ENCODE data around the gene CCDC34.

Gene CCDC34

DNA sequence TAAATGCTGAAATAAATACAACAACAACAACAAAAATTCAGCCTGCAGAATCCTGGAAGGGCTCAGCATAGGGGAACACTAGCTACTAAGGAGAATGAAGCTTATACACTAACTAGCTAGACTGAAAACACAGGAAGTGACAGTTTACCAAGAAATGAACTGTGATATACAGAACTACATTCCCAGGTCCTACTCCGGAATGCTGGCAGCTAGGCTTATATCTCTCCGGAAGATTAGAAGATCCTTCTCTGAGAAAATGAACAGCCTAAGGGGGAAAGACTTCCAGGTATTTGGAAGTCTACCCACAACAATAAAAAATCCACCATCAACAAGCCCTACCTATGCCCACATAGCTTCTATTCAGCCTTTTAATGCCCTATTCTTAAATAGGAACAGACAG lies 31.0 kb downstream of the CCDC34 start:
- no peak overlapping the region for H3K27ac ChIP-seq (ENCODE audit: low read depth, low read length, poor library complexity, severe bottlenecking)
- no peak overlapping the region for H3K4me3 ChIP-seq (ENCODE audit: low read depth, low read length, poor library complexity, severe bottlenecking)
- no peaks in the 10 kb centered on the region for H3K9me2 ChIP-seq (ENCODE audit: low read depth, low read length)
- no peaks in the 10 kb centered on the region for H3F3A ChIP-seq (ENCODE audit: insufficient read depth, low read length)
- H3K9me3 ChIP-seq (ENCODE audit: low read length): no peaks in the 10 kb centered on the region
- H3K4me2 ChIP-seq (ENCODE audit: low read length): no peak overlapping the region
- H3K9ac ChIP-seq (ENCODE audit: low read length): no peak overlapping the region
- no peaks in the 10 kb centered on the region for H3K4me1 ChIP-seq (ENCODE audit: insufficient read depth, low read length, severe bottlenecking)
- H4K20me1 ChIP-seq (ENCODE audit: insufficient read depth, low read length): no peaks in the 10 kb centered on the region
- H2AFZ ChIP-seq (ENCODE audit: low read length): no peak overlapping the region
- no peaks in the 10 kb centered on the region for H3K79me2 ChIP-seq (ENCODE audit: insufficient read depth, low read length)
- H3K27me3 ChIP-seq (ENCODE audit: insufficient read depth, low read length): no peaks in the 10 kb centered on the region
- peaks cover 9% of the 10 kb centered on the region; the same call in 1 of the 2 replicates for H3K36me3 ChIP-seq (ENCODE audit: insufficient read depth, low read length)
- TF ChIP-seq EZH2 (IDR thresholded peaks at IDR 0.05; ENCODE audit: borderline replicate concordance, low read length): no peak
- TF ChIP-seq, protein P1, sequence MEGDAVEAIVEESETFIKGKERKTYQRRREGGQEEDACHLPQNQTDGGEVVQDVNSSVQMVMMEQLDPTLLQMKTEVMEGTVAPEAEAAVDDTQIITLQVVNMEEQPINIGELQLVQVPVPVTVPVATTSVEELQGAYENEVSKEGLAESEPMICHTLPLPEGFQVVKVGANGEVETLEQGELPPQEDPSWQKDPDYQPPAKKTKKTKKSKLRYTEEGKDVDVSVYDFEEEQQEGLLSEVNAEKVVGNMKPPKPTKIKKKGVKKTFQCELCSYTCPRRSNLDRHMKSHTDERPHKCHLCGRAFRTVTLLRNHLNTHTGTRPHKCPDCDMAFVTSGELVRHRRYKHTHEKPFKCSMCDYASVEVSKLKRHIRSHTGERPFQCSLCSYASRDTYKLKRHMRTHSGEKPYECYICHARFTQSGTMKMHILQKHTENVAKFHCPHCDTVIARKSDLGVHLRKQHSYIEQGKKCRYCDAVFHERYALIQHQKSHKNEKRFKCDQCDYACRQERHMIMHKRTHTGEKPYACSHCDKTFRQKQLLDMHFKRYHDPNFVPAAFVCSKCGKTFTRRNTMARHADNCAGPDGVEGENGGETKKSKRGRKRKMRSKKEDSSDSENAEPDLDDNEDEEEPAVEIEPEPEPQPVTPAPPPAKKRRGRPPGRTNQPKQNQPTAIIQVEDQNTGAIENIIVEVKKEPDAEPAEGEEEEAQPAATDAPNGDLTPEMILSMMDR (IDR thresholded peaks at IDR 0.05; ENCODE audit: low read length): no peak

DNA sequence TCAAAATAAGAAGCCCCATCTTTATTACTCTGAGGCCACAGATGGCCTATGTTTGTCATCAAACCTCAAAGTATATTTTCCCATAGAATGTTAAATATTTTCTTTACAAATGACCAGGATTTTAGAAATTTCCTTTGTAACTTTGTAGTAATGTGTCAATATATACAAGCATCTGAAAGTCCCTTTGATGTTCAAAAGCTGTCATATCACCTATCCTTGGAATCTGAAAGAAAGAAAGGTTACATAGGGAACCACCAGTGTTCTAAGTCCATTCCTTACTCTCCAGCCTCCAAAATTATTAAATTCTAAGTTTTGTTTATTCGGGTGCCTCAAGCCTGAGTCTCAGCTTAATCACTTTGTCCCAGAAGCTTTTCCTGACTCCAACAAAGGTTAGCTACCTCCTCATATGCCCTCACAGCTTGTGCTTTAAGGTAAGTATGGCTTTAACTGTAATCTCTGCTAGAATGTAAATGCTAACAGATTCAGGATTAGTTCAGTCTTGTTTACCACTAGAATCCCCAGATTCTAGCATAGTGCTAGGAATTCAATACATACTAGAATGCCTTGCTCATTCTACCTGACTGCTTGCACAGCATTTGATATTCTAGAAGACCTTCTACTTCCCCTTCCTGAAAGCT lies 32.3 kb downstream of the CCDC34 start:
- Histone ChIP-seq H3K9ac (ENCODE audit: low read length) (no peak overlapping the region), H3K4me2 (ENCODE audit: low read length) (no peak overlapping the region), H3K36me3 (ENCODE audit: insufficient read depth, low read length) (peaks cover 9% of the 10 kb centered on the region; the same call in 1 of the 2 replicates), H3K9me3 (ENCODE audit: low read length) (no peaks in the 10 kb centered on the region), H4K20me1 (ENCODE audit: insufficient read depth, low read length) (no peaks in the 10 kb centered on the region), H3K27ac (ENCODE audit: low read depth, low read length, poor library complexity, severe bottlenecking) (no peak overlapping the region), H3K4me3 (ENCODE audit: low read depth, low read length, poor library complexity, severe bottlenecking) (no peak overlapping the region), H3K27me3 (ENCODE audit: insufficient read depth, low read length) (no peaks in the 10 kb centered on the region), H2AFZ (ENCODE audit: low read length) (no peak overlapping the region), H3F3A (ENCODE audit: insufficient read depth, low read length) (no peaks in the 10 kb centered on the region), H3K4me1 (ENCODE audit: insufficient read depth, low read length, severe bottlenecking) (no peaks in the 10 kb centered on the region), H3K79me2 (ENCODE audit: insufficient read depth, low read length) (no peaks in the 10 kb centered on the region), H3K9me2 (ENCODE audit: low read depth, low read length) (no peaks in the 10 kb centered on the region)
- TF ChIP-seq, protein P1 (IDR thresholded peaks at IDR 0.05; ENCODE audit: low read length): no peak
- TF ChIP-seq EZH2 (IDR thresholded peaks at IDR 0.05; ENCODE audit: borderline replicate concordance, low read length): no peak

DNA sequence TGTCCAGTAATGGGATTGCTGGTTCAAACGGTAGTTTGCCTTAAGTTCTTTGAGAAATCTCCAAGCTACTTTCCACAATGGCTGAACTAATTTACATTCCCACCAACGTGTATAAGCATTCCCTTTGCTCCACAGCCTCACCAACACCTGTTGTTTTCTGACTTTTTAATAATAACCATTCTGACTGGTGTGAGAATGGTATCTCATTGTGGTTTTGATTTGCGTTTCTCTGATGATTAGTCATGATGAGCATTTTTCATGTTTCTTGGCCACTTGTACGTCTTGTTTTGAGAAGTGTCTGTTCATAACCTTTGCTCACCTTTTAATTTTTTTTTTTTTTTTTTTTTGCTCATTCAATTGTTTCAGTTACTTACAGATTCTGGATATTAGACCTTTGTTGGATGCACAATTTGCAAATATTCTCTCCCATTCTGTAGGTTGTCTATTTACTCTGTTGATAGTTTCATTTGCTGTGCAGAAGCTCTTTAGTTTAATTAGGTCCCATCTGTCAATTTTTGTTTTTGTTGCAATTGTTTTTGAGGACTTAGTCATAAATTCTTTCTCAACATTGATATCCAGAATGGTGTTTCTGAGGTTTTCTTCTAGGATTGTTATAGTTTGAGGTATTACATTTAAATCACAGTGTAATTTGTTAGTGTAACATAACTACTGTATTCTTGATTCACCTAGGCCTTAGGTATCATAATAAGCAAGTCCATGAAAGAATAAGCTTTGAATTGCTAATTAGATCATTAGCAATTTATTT lies 33.0 kb downstream of the CCDC34 start:
- Histone ChIP-seq H3K9ac (ENCODE audit: low read length) (no peak overlapping the region), H3K9me3 (ENCODE audit: low read length) (no peaks in the 10 kb centered on the region), H3K9me2 (ENCODE audit: low read depth, low read length) (no peaks in the 10 kb centered on the region), H3K4me1 (ENCODE audit: insufficient read depth, low read length, severe bottlenecking) (no peaks in the 10 kb centered on the region), H2AFZ (ENCODE audit: low read length) (no peak overlapping the region), H4K20me1 (ENCODE audit: insufficient read depth, low read length) (no peaks in the 10 kb centered on the region), H3K79me2 (ENCODE audit: insufficient read depth, low read length) (no peaks in the 10 kb centered on the region), H3F3A (ENCODE audit: insufficient read depth, low read length) (no peaks in the 10 kb centered on the region), H3K4me3 (ENCODE audit: low read depth, low read length, poor library complexity, severe bottlenecking) (no peak overlapping the region), H3K27ac (ENCODE audit: low read depth, low read length, poor library complexity, severe bottlenecking) (no peak overlapping the region), H3K27me3 (ENCODE audit: insufficient read depth, low read length) (no peaks in the 10 kb centered on the region), H3K36me3 (ENCODE audit: insufficient read depth, low read length) (peaks cover 9% of the 10 kb centered on the region; the same call in 1 of the 2 replicates), H3K4me2 (ENCODE audit: low read length) (no peak overlapping the region)
- no peak for TF ChIP-seq EZH2 (IDR thresholded peaks at IDR 0.05; ENCODE audit: borderline replicate concordance, low read length)

All from OCI-LY1 (cell line).